Activated CD8-positive, alpha-beta memory T cell treated with anti-CD3 and anti-CD28 coated beads for 24 hours (primary cell): ENCODE data around the gene C8G.

ENCODE experiments used
- DNase-seq: peaks from one replicate; pipeline ENCODE4 v3.0.0-alpha.2; 2020

C8G gene

DNA sequence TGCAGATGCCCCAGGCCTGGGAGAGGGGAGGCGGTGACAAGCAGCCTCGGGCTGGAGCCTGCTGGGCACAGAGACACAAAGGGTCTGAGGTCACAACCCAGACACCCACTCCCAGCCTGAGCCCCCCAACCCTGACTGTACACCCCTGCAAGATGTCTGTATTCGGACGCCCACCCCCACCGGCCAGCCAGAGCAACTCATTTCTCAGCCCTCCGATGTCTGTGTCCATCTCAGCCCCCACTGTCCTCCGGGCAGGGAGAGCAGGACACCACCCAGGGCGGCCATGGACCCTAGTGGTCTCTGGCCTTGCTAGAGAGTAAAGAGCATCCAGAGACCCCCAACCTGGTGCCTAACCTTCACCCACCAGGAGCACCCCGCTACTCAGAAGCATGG, 10.9 kb downstream of the C8G start:
- no peak for DNase-seq

DNA sequence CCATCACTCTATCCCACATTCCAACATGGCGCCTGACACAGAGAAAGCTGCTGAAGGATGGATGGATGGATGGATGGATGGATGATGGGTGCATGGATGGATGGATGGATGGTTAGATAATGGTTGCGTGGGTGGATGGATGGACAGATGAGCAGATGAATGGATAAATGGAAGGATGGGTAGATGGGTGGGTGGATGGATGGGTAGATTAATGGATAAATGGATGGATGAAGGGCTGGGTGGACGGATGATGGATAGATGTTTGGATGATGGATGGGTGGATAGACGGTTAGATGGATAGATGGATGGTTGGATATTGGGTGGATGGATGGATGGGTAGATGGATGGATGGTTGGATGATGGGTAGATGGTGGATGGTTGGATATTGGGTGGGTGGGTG, 11.6 kb downstream of the C8G start:
- no peak for DNase-seq

DNA sequence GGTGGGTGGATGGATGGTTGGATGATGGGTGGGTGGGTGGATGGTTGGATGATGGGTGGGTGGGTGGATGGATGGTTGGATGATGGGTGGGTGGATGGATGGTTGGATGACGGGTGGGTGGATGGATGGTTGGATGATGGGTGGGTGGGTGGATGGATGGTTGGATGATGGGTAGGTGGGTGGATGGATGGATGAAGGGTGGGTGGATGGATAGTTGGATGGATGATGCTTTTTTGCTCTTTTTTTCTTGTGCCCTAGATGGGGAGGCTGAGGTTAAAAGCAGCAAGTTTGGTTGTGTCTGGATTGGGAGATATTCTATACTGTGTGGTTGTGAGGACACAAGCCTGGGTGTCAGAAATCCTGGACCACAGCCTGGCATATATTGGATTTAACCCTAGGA, 12.4 kb downstream of the C8G start:
- no peak for DNase-seq

DNA sequence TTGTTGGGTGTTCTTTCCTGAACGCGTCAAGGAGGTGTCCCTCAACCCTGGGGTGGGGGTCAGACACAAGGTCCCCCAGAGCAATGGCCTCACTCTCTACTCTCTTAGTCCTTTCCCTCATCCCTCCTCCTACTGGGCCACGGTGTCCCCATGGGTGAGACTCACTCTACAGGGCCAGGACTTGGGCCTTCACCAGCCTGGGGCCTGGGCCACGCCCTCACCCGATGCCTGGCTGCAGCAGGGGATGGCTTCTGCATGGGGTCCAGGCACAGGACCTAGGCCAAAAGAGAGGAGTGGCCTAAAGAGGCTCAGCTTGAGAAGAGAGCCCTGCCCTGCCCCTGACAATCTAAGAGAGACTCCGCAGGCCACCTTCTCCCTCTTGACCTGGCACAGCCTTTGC, 12.9 kb downstream of the C8G start:
- no peak for DNase-seq

DNA sequence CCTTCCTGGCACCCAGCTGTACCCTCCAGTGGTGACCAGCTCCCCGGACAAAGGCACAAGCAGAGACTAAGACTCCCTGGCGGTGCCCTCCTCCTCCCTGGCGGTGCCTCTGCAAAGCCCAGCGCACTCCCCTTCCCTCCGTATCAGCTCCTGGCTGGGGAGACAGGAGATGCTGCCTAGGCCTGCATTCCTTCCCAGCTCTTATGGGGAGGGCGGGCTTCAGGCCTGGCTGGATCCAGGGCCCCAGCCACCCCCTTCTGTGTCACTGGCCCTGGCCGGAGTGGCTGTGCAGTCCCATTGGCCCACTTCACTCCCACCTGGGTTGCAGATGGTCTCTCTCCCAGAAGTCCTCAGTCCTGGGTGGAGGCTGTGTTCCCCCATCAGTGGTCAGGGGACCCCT, 13.4 kb downstream of the C8G start:
- no peak for DNase-seq

DNA sequence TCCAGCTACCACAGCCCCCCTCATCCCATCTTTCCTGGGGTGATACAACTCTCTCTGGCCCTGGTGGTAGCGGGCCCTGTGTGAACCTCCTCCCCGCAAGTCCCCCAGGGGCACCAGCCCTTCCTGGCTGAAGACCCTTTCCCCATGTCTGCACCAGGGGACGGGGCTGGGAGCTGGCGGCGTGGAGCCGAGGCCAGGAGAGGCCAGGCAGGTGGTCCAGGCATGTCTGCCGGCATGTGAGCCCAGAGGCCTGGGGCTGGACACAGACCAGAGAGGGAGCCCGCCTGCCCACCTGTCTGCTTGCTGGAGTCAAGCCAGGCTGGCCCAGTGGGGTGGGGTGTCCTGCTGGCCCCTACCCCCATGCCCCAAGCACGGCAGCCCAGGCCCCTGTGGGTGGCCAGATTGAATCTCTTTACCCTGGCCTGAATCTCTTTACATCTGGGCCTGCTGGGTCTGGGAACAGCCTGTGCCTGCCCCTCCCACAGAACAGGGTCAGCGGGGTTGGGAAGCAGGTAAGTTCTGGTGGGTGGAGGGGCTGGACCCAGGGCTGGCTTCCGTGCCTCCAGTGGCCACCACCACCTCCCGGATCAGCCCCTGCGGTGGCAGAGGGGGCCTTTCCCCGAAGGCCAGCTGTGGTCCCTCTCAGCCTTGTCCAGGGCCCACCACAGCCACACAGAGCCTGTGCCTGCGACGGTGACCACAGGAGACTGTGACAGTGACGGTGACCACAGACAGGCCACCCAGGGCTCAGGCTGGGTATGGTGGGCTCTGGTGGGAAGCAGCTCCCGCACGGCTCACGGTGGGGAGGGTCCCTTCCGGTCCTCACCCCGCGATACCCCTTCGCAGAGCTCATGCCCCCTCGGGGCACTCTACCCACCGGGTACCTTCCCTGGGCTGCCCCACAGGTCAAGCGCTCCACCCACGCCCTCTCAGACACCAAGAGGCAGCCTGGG, 14.1 kb downstream of the C8G start:
- no peak for DNase-seq

DNA sequence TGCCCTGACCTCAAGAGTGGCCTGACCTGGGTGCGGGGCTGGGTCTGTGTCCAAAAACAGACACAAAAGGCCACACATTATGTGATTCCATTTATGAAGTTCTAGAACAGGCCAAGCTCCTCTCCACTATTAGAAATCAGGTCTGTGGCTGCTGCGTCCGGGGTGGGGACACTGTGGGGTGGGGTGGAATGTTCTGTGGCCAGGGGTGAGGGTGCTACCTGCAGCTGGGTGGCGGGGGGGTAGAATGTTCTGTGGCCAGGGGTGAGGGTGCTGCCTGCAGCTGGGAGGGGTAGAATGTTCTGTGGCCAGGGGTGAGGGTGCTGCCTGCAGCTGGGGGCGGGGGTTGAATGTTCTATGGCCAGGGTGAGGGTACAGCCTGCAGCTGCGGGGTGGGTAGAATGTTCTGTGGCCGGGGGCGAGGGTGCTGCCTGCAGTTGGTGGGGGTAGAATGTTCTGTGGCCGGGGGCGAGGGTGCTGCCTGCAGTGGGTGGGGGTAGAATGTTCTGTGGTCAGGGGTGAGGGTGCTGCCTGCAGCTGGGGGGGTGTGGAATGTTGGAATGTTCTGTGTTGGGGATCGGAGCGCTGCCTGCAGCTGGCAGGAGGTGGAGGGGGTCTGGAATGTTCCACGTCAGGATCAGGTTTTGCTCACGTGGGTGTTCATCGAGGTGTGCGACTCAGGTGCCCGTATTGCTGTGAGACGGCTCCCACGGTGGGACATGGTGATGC, 15.3 kb downstream of the C8G start:
- no peak for DNase-seq

DNA sequence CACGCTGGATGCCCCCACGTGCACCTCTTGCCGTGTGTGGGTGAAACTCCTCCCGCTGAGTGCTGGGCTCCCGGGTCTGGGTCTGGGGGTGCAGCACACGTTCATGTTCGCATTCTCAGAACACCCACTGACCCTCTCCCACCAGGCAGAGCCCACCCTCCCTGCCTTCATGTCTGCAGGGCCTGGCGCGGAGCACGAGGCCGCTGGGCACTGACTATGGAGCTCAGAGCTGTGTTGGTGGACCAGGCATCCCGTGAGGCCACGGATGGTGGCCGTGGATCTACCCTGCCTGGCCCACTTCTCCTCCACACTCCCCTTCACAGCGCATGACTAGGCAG, 15.9 kb downstream of the C8G start:
- no peak for DNase-seq

DNA sequence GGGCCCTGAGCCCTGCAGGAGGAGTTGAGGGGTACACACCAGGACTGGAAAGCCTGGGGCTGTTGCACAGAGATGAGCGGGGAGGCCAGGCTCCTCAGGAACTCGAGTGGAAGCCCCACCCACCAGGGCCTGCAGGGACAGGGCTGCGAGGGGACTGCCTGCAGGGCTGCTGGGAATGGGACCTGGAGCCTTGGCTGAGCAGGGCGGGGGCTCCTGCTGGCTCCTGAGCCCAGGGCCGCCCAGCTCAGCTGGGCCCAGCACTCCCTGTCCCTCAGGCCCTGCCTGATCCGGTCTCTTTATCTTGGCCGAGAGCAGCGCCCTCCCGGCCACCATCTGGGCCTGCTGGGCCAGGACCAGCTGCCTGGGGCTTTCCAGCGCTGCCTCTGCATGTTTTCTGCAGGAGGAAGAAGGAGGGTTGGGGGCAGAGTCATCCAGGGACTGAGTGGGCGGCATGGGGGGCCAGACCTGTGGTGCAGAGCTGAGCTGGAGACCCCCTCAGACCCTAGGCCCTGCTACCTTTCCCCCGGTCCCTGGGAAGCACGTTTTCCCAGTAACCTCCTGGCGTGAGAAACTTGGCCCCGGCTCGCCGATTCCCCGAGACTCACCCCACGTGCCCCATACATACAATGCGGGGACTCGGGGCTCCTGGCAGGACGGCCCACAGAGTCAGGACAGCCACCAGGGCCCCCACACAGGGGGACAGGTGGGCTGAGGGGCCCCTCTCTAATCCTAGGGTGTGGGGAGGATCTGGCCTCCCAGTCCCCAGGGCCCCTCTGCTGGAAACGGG, 16.4 kb downstream of the C8G start:
- no peak for DNase-seq

DNA sequence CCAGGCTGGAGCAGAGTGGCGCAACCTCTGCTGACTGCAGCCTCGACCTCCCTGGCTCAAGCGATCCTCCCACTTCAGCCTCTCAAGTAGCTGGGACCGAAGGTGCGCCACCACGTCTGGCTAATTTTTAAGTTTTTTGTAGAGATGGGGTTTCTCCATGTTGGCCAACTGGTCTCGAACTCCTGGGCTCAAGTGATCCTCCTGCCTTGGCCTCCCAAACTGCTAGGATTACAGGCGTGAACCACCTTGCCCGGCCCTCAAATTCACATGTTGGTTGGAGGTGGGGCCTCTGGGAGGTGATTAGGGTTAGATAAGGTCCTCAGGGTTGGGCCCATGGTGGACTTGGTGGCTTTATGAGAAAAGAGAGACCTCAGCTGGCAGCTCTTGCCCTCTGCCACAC, 17.1 kb downstream of the C8G start:
- DNase-seq, result no peak

DNA sequence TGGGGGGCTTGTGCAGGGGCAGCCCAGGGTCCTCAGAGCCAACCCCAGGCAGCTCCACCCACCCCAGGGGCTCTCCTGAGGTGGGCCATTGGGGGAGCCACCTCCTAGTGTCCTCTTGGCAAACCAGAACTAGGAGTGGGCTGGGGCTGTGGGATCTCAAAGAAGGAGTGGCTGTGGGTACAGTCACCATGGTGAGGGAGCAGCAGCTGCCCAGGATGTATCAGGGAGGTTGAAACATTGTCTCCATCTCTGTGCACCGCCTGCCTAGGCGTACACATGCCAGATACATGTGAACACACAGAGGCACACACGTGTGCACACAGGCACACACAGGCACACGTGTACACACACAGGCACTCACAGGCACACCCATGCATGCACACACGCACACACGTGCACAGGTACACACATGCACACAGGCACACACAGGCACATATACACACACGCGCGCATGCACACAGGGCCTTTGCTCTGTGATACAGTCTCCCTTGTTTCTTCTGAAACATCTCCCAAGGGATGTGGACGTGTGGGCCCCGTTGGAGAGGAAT, 17.7 kb downstream of the C8G start:
- DNase-seq, result no peak

DNA sequence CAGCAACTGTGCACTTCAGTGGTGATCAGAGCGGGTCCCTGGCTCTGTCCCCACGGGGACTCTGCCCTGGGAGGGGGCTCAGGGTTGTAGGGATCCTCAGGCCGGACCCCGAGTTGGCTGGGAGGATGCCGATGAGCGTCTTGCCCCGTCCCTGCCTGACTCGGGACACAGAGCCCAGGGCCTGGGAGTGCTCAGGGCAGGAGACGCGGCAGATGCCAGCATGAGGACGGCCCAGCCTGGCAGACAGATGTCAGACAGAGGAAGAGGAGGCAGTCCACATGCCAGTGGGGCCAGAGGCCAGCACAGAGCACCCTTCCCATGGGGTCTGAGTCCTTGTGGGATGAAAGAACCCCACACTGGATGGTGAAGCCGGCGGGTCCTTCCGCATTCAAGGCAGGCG, 18.3 kb downstream of the C8G start:
- no peak for DNase-seq

DNA sequence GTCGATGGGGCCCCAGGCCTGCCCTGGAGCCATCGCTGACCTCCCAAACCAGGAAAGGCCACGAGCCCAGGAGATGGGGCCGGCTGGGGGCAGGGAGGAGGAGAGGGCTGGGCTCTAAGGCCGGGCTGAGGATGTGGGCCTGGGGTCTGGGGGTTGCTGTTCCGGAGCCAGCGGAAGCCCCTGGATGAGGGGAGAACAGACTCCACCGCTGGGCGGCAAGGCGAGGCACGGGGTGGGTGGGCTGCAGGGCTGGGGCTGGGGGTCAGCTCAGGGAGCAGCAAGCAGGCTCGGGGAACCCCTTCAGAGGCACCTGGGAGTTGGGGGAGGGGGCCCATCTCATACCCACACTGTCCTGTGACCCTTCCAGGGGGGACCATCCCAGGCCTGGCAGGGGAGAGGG, 18.7 kb downstream of the C8G start:
- no peak for DNase-seq

DNA sequence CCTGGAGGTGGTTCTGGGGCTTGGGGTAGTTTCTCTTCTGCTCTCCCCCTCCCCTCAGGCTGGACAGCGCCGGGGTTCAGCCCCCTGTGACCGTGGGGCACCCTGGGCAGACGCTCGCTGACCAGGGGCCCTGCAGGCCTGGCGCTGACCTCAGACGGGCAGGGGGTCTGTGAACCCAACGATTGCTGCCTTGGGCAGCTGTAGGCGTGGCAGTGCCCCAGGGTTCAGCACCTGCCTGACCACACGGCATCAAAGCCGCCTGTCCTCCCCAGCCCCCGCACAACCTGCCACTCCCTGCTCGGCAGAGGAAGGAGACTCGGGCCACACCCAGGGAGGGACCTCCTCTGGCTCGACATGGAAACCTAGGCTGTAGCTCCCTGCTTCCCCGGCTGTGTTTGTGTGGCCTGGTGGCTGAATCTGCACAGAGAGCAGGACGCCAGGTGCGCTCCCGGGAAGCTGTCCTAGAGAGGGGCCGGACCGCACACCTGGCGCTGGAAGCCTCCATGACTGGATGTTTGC, 19.2 kb downstream of the C8G start:
- DNase-seq, result no peak

DNA sequence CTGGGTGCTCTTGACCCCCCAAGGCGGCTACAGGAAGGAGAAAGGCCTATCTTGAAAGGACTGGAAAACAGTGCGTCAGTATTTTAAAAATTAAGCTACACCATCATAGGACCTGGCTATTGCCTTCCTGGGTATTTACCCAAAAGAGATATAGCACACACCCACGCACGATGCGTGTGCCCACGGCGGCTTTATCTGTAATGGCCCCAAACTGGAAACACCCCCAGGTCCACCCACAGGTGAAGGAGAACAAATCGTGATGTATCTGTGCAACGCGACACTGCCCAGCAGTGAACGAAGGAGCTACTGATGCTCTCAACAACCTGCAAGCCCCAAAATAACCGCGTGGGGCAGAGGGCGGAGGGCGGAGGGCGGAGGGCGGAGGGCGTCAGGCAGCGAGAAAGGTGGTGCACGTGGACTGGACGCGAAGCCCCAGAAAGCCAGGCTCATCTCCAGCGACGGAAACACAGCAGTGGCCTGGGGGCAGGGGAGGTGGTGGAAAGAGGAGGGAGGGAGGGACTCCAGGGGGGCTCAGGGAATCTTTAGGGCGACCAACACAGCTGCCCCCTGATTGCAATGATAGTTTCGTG, 19.9 kb downstream of the C8G start:
- no peak for DNase-seq

DNA sequence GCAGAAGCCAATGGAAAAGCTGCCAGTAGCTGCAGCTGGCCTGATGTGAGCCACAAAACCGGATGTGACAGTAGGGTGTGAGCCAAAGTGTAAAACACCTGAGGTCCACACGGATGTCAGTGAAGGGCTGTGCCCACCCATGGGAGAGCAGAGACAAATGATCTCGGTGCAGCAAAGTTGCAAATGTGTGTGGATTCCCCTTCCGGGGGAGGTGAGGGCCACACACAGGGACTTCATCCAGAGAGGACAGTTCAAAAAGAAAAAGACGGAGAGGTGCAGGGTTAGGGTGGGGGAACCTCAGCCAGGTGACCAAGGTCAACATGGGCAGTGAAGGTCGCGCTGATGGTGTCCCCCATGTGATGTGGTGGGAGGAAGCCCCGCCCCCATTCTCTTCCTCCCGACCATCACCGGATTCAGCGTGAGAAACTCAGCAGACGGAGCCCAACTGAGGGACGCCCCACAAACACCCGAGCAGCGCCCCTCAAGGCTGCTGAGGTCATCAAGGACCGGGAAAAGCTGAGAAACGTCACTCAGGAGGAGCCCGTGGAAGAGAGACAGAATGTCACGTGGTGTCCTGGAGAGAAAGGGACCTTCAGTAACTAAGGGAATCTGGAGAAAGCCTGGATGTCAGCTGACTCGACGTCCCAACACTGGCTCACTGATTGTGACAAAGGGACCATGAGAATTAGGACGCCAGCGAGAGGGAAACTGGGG, 20.9 kb downstream of the C8G start:
- DNase-seq, result no peak

DNA sequence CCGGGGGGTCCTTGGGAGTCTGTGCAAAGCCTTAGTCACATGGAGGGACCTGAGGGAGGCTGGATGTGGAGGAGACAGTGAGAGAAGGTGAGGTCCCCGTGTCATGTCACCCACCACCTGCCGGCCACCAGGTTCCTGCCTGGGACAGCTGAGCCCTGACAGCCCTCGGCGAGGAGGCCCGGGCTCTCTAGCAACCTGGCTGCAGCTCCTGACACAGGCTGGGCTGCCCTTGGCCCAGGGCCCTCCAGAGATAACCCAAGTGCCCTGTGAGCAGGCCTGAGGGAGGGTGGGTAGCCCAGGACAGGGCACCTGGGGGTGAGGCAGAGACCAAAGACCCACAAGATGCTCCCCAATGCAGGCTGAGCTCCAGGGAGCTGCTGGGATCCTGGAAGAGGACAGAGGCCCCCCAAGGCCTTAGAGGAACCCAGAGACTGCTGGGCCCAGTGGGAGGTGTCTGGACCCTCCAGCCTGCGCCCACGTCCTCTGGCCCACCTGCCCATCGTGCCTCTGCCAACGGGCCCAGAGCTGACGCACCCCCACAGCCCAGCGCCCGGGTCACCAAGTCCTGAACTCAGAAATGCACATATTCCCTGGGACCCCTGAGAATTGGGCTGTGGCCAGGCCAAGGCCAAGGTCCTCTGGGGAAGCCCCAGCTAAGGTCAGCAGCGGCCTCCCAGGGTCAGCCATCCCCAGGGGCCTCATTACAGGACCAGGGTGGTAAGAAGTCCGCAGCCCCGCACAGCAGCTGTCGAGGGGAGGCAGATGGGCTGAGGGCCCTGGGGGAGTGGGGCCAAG, 23.5 kb downstream of the C8G start:
- DNase-seq, result no peak

DNA sequence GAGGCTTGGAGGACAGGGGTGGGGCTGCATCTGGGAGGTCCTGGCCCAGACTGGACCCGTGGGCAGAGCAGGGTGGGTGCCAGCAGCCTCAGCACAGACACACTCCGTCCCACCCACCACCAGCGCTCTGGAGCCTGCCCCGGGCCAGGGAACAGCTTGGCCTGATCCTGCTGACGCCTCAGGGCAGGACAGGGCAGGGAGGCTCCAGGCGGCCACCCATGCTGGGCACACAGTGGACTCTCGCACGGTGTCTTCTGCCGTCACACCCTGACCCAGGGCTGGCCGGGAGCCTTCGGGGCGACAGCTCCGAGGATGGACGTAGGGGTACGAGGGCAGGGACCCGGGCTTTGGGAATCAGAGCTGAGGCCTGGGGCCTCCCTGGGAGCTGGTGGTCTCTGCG, 24.1 kb downstream of the C8G start:
- no peak for DNase-seq

DNA sequence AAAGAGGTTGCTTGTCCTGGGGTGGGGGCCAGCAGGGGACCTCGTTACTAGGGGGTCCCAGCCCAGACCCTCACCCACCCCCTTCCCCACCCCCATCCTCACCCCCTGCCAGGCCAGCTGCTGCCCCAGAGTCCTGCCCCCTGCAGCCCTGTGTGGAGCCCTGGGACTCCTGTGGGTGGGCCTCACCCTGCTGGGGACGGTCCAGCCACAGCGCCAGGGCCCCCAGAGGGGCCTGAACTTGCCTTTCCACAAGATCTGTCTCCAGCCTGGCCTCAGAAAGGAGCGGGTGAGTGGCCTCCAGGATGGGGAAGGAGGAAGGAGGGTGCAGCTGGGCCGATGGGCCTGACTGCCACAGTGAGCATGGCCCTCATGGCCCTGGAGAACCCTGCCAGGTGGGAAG, 24.7 kb downstream of the C8G start:
- DNase-seq, result no peak

DNA sequence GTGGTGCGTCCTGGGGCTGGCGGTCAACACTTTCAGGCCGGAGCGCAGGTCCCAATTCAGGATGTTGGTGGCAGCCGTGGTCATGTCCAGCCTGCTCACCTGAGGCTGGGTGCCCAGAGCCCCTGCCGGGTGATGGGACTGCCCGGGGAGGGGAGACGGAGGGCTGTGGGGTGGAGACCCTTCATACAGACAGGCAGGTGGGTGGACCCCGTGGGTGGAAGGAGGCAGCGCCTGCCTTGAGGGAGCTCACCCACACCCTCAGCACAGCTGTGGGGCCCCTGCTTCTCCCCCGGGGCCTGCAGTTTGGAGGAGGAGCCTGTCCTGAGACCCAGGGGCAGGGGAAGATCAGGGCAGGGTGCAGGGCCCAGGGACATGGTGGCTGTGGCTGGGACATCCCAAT, 25.3 kb downstream of the C8G start:
- DNase-seq, result no peak

DNA sequence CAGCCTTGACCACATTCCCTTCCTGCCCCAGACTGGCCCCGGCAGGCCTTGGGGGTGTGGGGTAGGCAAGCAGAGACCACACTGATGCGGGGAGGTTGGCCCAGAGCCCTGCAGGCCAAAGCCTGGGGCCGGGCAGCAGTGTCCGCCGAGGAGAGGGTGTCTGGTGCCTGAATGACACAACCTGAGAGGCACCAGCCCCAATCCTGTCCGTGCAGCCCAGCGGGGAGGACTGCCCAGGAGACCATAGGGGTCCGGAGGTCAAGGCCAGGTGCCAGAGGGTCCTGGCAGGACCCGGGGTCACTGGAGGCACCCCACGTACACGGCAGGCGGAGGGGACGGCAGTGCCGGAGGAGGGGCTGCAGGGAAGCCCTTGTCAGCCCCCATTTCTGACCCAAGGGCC, 26.7 kb downstream of the C8G start:
- no peak for DNase-seq
